ENCODE measurements around the gene SMCO4.
"Not testable (repeated sequence)": the region's sequence is repeated elsewhere in the genome, so short reads cannot be mapped to it uniquely, and the experiment has no call there.

SMCO4 gene

DNA sequence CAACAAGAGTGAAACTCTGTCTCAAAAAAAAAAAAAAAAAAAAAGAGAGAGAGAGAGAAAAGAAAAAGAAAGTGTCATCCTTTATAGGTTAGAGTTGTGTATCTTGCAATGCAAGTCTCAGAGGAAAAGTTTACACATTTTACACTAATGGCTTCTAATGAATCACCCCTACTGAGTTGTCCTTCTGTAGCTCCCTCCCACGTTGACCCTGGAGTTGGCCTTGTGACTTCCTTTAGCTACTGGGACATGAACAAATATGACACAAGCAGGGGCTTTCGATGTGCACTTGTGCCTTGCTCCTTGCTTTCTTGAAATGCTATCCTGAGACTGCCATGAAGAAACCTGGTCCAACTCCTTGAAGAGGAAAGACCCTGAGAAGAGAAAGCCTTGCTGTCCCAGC lies 2.4 kb upstream of the SMCO4 start:
- peaks cover 8 to 18% of the 10 kb centered on the region in 2 donors for H3K27me3 Mint-ChIP-seq
- H3K27ac Mint-ChIP-seq, result no peak overlapping the region
- no peaks in the 10 kb centered on the region for H3K9me3 Mint-ChIP-seq
- peaks cover 11 to 17% of the 10 kb centered on the region in 2 donors for H3K4me1 Mint-ChIP-seq
- ATAC-seq (replicated peaks) (no peak), DNase-seq (no peak)
- no peak overlapping the region for H3K4me3 Mint-ChIP-seq
- H3K36me3 Mint-ChIP-seq, result no peaks in the 10 kb centered on the region

DNA sequence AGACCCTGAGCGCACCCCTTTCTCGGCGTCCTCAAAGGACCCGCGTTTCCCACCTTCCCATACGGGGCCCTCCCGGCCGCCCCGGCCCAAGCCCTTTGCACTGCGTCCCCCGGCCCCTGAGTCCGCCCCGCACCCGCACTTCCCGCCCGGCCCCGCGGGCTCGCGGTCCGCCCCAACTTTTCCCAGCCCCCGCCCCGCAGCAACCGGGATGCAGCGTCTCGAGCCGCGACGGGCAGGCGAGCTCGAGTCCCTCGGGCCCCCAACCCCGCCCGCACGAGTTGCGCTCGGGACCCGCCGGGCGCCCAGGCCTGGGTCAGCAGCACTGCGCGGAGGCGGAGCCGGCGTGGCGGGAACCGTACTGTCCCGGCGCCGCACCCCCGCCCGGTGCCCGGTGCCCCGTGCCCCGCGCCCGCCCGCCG lies 371 bp downstream of the SMCO4 start:
- Mint-ChIP-seq H3K4me1 (peaks cover 11 to 17% of the 10 kb centered on the region in 2 donors), H3K27ac (peak overlapping the region; percentile 89), H3K27me3 (peaks cover 0 to 25% of the 10 kb centered on the region in 2 donors), H3K36me3 (no peaks in the 10 kb centered on the region), H3K4me3 (peak overlapping the region; percentile 82 to 89), H3K9me3 (no peaks in the 10 kb centered on the region)
- no peak for DNase-seq
- peak; percentile 61 to 65 for ATAC-seq (replicated peaks)

DNA sequence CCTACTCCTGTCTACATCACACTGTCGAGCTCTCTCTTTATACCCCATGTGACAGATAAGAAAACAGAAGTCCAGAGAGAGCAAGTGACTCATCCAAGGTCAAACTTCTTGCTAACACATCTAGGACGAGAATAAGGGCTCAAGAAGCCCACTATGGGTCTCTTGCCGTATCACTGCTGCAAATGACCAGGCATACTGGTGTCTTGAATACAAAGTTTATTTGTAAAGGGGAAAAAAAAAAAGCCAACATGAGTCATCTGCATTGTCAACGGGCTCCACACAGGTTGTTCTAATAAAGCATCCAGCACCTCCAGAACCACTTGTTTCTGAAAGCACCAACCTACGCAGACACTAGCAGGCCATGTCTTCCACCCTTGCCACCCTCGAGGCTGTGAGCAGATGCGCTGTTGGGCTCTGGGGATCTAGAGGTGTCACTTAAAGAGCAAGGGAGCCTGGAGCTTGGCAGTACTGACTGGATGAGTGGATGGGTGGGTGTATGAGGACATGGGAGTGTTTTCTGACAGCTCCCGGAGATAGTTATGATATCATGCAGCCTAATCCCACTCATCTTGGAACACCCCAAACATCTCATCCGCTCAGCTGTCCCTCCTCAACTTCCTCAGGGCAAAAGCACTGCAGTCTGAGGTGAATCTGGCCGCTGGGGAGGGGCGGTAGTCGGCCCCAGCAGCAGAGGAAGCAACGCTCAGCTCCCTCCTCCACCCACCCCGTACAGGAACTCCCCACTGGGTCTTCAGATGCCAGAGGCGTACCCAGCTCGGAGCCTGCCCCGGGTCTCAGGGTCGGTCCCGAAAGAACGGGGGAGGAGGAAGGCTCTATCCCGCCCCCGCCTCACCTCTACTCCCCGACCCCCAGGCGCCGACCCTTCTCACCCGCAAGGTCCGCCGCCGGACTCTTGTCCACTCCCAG lies 1.0 kb downstream of the SMCO4 start:
- H3K27me3 Mint-ChIP-seq, result peaks cover 0 to 25% of the 10 kb centered on the region in 2 donors
- no peaks in the 10 kb centered on the region for H3K9me3 Mint-ChIP-seq
- peak; percentile 21 for DNase-seq

DNA sequence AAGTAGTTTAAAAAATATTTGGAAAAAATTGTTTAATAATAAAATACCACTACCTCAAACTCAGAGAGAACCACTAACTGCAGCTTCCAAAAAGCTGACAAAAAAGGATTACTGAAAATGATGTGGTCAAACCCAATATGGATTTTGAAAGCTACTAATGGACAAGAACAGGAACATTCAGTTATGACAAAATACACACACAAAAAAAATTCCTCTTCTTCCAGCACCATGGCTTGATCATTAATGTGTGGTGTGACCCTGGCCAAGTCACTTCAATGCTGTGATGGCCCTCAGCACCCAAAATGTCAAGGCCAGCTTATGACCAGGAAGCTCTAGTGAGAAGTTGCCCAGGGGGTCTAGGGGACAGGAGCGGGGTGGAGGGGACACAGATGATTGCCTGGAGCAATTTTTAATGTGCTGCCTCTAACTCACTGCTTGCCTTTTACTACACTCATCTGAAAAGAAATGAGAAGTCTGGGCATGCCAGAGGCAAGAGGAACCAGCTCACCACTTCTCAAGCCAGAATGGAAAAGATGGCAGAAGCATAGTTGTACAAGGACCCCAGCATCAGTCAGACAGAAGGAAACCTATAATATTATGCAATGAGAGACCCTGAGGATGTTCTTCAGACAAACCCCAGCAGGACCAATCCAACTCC lies 2.2 kb downstream of the SMCO4 start:
- Mint-ChIP-seq H3K9me3 (no peaks in the 10 kb centered on the region), H3K27me3 (peaks cover 0 to 21% of the 10 kb centered on the region in 2 donors), H3K4me3 (no peak overlapping the region), H3K4me1 (peaks cover 11 to 17% of the 10 kb centered on the region in 2 donors), H3K36me3 (no peaks in the 10 kb centered on the region), H3K27ac (no peak overlapping the region)
- DNase-seq (no peak), ATAC-seq (replicated peaks) (no peak)

More for the DNA sequence above, 1.0 kb downstream of the SMCO4 start:
- ATAC-seq (replicated peaks), result peak; percentile 64 to 66
- peaks cover 11 to 17% of the 10 kb centered on the region in 2 donors for H3K4me1 Mint-ChIP-seq
- H3K27ac Mint-ChIP-seq, result peak overlapping the region; percentile 89
- H3K36me3 Mint-ChIP-seq, result no peaks in the 10 kb centered on the region
- H3K4me3 Mint-ChIP-seq, result peak overlapping the region; percentile 82 to 84

DNA sequence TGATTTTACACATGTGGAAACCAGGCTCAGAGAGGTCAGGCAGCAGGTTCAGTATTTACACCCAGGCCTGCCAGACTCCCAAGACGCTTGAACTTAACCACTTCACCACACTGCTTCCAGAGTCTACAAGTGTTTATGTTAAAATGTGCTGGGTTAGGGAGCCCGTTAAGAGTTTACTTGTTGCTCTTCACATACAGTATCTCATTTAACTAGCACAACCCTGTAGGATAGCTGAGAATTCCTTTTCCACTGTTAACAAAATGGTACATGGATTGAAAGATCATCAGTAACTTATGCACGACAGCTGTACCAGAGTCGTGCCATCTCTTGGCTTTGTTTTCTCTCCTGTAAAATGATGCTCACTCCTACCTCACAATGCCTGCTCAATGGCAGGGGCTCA lies 2.9 kb downstream of the SMCO4 start:
- Mint-ChIP-seq H3K27me3 (peaks cover 0 to 21% of the 10 kb centered on the region in 2 donors), H3K4me3 (no peak overlapping the region), H3K4me1 (peaks cover 14 to 21% of the 10 kb centered on the region in 2 donors), H3K27ac (no peak overlapping the region), H3K36me3 (no peaks in the 10 kb centered on the region), H3K9me3 (no peaks in the 10 kb centered on the region)
- no peak for DNase-seq
- ATAC-seq (replicated peaks), result no peak

DNA sequence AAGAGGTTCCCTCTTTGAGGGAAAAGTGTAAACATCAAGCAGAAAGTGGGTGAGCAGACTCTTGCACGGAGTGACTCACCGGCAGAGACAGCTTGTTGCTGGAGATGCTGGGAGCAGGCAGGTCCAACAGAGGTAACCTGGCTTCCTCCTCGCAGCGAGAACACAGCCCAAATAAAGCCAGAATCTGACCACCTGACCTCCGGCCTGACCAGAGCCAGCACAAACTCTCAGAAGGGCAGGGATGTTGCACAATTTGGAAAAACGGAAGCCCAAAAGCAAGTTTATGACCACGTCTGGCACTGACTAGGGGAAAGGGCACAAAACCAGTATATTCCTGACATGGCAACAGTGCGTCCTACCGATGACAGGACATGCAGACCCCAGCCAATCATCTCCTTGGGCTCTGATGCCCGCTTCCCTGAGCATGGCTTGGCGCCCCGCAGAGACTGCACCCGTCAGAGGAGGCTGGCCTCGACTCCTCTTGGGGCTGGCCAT lies 5.4 kb downstream of the SMCO4 start:
- Mint-ChIP-seq H3K4me1 (peaks cover 14 to 15% of the 10 kb centered on the region in 2 donors), H3K36me3 (no peaks in the 10 kb centered on the region), H3K9me3 (no peaks in the 10 kb centered on the region), H3K27ac (no peak overlapping the region), H3K27me3 (peaks cover 0 to 16% of the 10 kb centered on the region in 2 donors), H3K4me3 (no peak overlapping the region)
- ATAC-seq (replicated peaks) (no peak), DNase-seq (no peak)

DNA sequence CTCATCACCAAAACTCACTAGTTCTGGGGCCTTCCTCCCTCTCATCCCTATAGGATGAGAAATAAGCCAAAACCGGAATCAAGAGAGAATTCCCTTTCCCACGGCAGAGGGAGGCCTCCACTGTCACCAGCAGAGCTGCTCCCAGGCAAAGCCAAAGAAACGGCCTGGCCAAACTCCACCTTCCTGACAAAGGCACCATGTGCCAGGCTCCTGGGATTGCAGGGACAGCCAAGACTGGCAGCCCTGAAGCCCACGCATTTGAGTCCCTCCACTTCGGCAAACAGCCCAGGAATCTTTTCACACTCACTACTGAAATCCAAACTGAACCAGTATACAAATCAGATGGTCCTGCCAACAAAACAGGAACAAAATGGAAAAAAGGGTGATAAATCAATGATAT lies 6.1 kb downstream of the SMCO4 start:
- Mint-ChIP-seq H3K4me3 (no peak overlapping the region), H3K4me1 (peaks cover 8 to 10% of the 10 kb centered on the region in 2 donors), H3K27ac (no peak overlapping the region), H3K27me3 (peaks cover 0 to 10% of the 10 kb centered on the region in 2 donors), H3K36me3 (no peaks in the 10 kb centered on the region), H3K9me3 (no peaks in the 10 kb centered on the region)
- no peak for DNase-seq
- ATAC-seq (replicated peaks), result no peak

DNA sequence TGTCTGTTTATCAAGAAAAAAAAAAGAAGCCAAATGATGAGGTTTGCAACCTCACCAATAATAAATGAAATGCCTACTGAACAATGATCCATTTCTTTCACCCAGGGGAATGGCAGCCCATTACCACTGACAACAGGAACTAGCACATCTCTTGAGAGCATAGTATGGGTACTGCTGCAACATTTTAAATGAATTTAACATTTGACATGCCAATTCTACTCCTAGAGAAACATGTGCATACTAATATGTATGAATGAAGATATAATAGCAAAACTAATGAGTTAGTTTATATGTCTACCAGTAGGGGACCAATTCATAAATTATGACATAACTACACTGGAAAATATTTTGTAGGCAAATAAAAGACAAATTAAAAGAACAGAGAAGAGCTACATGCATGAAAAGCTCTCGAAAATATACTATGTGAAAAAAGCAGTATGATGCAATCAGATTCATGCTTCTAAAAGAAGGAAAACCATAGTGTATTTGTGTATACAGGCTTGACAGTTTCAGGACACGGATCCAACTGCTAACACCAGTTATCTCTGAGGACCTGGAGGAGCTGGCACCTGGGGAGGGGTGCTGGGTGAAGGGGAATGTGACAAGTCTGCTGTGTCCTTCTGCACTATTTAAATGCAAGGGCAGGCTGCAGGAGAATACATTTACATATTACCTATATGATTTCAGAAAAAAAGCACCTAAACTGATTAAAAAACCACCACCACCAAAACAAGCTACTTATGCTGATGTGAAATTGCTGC lies 6.9 kb downstream of the SMCO4 start:
- H3K4me3 Mint-ChIP-seq, result no peak overlapping the region
- ATAC-seq (replicated peaks) (no peak), DNase-seq (no peak)
- no peak overlapping the region for H3K27ac Mint-ChIP-seq
- H3K27me3 Mint-ChIP-seq, result peaks cover 0 to 7% of the 10 kb centered on the region in 2 donors
- peaks cover 6 to 7% of the 10 kb centered on the region in 2 donors for H3K4me1 Mint-ChIP-seq
- no peaks in the 10 kb centered on the region for H3K36me3 Mint-ChIP-seq
- H3K9me3 Mint-ChIP-seq, result no peaks in the 10 kb centered on the region

DNA sequence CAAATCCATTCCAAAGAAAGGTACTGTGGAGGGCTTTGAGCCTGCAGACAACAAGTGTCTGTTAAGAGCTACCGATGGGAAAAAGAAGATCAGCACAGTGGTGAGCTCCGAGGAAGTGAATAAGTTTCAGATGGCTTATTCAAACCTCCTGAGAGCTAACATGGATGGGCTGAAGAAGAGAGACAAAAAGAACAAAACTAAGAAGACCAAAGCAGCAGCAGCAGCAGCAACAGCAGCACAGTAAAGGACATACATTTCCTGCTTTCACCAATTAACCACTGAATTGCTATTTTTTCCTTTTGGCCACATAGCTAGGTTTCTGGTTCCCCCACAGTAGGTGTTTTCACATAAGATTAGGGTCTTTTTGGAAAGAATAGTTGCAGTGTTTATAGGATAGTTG lies 7.6 kb downstream of the SMCO4 start:
- not testable (repeated sequence) for DNase-seq, H3K9me3 Mint-ChIP-seq, H3K4me1 Mint-ChIP-seq, H3K4me3 Mint-ChIP-seq, H3K27me3 Mint-ChIP-seq, H3K27ac Mint-ChIP-seq, H3K36me3 Mint-ChIP-seq
- peak; percentile 21 to 25 for ATAC-seq (replicated peaks)

DNA sequence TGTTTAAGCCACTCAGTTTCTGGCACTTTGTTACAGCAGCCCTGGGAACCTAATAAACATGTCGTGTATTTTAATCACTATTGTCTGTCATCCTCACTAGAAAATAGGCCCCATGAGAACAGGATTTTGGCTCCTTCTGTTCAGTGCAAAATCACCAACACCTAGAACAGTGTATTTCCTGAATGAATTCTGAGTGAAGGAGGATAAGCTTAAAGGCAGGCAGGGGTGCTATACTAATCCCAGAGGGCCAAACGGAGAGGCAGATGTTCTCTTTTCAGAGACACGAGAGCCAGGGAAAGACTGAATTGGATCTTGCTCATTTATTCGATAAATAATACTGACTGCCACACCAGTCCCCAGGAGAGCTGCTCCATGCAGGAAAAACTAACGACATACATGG lies 10.4 kb downstream of the SMCO4 start:
- ATAC-seq (replicated peaks), result no peak
- no peaks in the 10 kb centered on the region for H3K9me3 Mint-ChIP-seq
- H3K27ac Mint-ChIP-seq, result no peak overlapping the region
- no peaks in the 10 kb centered on the region for H3K27me3 Mint-ChIP-seq
- no peak for DNase-seq
- peaks cover 16 to 17% of the 10 kb centered on the region in 2 donors for H3K4me1 Mint-ChIP-seq
- H3K4me3 Mint-ChIP-seq, result no peak overlapping the region
- H3K36me3 Mint-ChIP-seq, result no peaks in the 10 kb centered on the region

DNA sequence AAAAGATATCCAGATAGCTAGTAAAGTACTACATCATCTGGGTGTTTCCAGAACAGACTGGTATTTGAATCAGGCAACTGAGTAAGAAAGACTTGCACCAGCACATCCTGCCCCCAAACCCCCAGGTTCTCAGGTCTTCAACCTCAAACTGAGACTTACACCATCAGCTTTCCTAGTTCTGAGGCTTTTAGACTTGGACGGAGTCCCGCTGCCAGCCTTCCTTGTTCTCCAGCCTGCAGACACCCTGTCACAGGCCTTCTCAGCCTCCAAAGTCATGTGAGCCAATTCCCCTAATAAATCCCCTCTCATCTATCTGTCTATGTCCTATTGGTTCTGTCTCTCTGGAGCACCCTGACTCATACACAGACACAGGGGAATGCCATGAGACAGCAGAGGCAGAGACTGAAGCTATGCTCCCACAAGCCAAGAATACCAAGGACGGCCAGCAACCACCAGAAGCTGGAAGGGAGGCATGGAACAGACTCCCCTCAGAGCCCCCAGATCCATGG lies 10.9 kb downstream of the SMCO4 start:
- peaks cover 16 to 17% of the 10 kb centered on the region in 2 donors for H3K4me1 Mint-ChIP-seq
- H3K4me3 Mint-ChIP-seq, result no peak overlapping the region
- ATAC-seq (replicated peaks) (no peak), DNase-seq (no peak)
- H3K27me3 Mint-ChIP-seq, result no peaks in the 10 kb centered on the region
- peak overlapping the region; percentile 2 for H3K27ac Mint-ChIP-seq
- no peaks in the 10 kb centered on the region for H3K9me3 Mint-ChIP-seq
- H3K36me3 Mint-ChIP-seq, result no peaks in the 10 kb centered on the region

DNA sequence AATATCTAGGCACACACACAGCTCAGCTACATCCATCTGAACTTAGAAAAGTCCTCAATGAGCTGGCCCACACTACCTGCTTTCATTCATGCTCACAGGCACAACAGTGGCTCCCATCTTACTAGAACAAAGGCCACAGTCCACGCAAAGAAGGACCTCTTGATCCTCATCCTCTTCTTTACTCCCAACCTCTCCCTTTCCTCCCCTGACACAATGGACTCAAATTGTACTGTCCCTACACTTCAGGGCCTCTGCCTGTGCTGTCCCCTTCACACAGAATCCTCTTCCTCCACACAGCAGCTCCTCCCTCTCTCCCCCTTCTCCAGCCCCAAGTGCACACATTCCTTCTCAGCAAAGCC lies 12.7 kb downstream of the SMCO4 start:
- peak overlapping the region; percentile 33 for H3K27ac Mint-ChIP-seq
- DNase-seq, result no peak
- no peak for ATAC-seq (replicated peaks)
- H3K36me3 Mint-ChIP-seq, result no peaks in the 10 kb centered on the region
- no peaks in the 10 kb centered on the region for H3K9me3 Mint-ChIP-seq
- peaks cover 26 to 31% of the 10 kb centered on the region in 2 donors for H3K4me1 Mint-ChIP-seq
- no peaks in the 10 kb centered on the region for H3K27me3 Mint-ChIP-seq
- H3K4me3 Mint-ChIP-seq, result no peak overlapping the region

DNA sequence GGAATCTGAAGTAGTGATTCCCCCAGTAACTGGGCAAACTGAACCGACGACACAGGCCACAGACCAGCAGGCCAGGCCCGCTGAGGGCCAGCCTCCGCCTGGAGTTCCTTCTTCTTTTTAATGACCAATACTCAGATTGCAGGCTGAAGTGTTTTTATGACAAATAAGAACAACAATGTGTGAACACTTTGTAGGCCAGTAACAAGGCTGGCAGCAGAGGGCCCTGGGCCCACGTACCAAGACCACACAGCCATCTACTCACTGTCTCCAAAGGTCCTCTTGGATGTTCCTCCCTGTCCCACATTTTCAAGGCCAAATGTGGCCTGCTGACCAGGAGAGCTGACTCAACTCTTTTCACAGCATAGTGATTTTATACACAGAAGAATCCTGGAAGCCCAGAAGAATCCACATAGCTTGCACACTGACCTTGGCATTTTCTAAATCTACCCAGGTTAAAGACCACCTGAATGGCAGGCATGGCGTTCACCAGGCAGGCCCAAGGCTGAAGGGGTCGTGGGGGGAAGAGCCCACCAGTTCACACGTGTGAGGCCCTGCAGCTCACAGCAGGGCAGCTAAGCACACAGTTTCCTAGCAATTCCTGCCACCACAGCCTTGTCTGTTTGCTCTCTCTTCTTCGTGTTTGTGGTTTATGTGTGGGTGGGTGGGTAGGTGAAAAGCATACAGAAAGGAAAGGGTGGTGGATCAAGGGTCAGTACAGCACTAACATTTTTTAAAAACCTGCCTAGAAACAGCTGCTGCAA lies 13.3 kb downstream of the SMCO4 start:
- peaks cover 21 to 33% of the 10 kb centered on the region in 2 donors for H3K4me1 Mint-ChIP-seq
- ATAC-seq (replicated peaks), result peak; percentile 73 to 75
- no peaks in the 10 kb centered on the region for H3K36me3 Mint-ChIP-seq
- H3K27me3 Mint-ChIP-seq, result no peaks in the 10 kb centered on the region
- no peak for DNase-seq
- no peak overlapping the region for H3K4me3 Mint-ChIP-seq
- peak overlapping the region; percentile 39 for H3K27ac Mint-ChIP-seq
- H3K9me3 Mint-ChIP-seq, result no peaks in the 10 kb centered on the region

Measured in stimulated activated naive B cell treated with anti-CD40 and anti-IgM and Interleukin-4, amounts not matched to agents 10 μg/mL and 1 μg/mL and 100 μg/mL, for 72 hours (primary cell).